Astrocyte of the hippocampus (primary cell): ENCODE data around the gene MUC4.
"Not testable (repeated sequence)": the region's sequence is repeated elsewhere in the genome, so short reads cannot be mapped to it uniquely, and the experiment has no call there.

ENCODE experiments used
- DNase-seq: peaks from one replicate; pipeline ENCODE4 v3.0.0; 2011; ENCODE audit warnings: low read depth, low spot score

The MUC4 gene

DNA sequence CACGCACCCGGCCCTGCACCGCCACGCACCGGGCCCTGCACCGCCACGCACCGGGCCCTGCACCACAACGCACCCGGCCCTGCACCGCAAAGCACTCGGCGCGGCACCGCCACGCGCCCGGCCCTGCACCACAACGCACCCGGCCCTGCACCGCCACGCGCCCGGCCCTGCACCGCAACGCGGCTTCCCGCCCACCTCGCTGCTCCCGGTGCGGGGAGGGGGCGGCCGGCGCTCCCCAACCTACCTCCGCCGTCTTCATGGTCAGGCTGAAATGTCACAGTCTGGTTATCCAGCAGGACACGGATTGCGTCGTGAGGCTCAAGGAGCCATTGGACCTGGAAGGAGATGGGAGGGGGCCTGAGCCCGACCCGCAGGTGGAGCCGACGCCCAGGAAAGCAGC is 49.1 kb downstream of the MUC4 start:
- DNase-seq = no peak

- no peak for DNase-seq
Measured at GRCh38 chr3:195762249-195762585, 49.5 kb downstream of the MUC4 start.

GRCh38 chr3:195761567-195762248 is 50.0 kb downstream of the MUC4 start:
- no peak for DNase-seq

GRCh38 chr3:195761123-195761566 is 50.6 kb downstream of the MUC4 start:
- DNase-seq = no peak

GRCh38 chr3:195760345-195761122 is 51.2 kb downstream of the MUC4 start:
- DNase-seq = no peak

DNA sequence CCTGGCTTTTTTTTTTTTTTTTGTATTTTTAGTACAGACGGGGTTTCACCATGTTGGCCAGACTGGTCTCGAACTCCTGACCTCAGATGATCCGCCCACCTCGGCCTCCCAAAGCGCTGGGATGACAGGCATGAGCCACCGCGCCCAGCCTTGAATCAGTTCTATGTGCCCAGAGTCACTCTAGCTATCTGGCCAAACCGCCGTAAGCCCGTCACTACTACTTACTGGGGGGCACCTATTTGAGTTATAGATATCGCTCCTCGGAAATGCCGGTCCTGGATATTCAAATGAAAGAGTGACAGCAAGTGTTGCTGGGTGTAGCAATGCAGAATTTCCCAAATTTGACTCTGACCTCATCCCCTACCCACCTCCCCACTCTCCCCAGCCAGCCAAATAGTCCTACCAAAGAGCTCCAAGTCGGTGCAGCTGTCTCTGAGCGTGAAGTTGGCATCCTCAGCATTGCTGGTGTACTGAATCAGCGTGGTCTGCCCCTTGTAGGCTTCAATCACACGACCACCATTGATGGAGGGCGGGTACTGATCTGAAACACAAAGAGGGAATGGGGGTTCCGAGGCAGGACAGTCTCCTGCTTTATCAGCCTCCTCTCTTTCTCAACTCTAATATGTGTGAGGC is 52.9 kb downstream of the MUC4 start:
- no peak for DNase-seq

- DNase-seq = no peak
Measured at GRCh38 chr3:195757827-195758226, 53.9 kb downstream of the MUC4 start.

- DNase-seq = no peak
Measured at GRCh38 chr3:195757438-195757770, 54.3 kb downstream of the MUC4 start.

- DNase-seq = no peak
Measured at GRCh38 chr3:195755791-195756676, 55.7 kb downstream of the MUC4 start.

GRCh38 chr3:195755391-195755790 is 56.3 kb downstream of the MUC4 start:
- no peak for DNase-seq

GRCh38 chr3:195754906-195755305 is 56.8 kb downstream of the MUC4 start:
- DNase-seq = no peak

- DNase-seq = no peak
Measured at GRCh38 chr3:195754141-195754540, 57.6 kb downstream of the MUC4 start.

GRCh38 chr3:195753581-195753980 is 58.1 kb downstream of the MUC4 start:
- no peak for DNase-seq

DNA sequence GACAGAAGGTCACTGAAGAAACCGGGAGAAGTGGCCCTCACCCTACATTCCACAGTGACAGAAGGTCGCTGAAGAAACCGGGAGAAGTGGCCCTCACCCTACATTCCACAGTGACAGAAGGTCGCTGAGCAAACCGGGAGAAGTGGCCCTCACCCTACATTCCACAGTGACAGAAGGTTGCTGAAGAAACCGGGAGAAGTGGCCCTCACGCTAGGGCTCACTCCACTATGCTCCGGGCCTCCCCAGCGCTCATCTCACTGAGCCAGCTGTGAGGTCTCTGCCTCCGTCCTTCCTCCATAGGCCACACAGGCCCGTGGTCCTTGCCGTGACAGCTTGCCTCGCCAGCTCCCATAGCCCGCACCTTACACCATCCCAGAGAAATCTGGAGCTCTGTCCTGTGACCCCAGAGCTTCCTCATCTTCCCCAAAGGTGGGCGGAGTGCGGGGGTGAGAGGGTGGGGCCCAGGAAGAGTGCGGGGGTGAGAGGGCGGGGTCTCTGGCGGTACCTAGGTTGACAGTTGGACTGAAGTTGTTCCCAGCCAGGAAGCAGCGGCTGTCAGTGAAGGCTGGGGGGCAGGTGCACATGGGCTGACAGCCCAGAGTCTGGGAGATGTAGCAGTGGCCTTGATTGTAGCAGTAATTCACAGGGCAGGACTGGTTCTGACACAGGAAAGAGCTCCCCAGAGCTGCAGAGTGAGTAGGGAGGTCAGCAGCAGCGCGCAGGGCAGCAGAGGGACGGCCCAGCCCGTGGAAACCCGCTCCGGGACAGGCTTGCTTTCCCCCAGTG is 59.0 kb downstream of the MUC4 start:
- DNase-seq = no peak

GRCh38 chr3:195752066-195752465 is 59.7 kb downstream of the MUC4 start:
- DNase-seq = no peak

GRCh38 chr3:195751560-195751959 is 60.2 kb downstream of the MUC4 start:
- no peak for DNase-seq

GRCh38 chr3:195750797-195751520 is 60.8 kb downstream of the MUC4 start:
- DNase-seq = no peak

- DNase-seq = not testable (repeated sequence)
Measured at GRCh38 chr3:195749101-195749500, 62.6 kb downstream of the MUC4 start.

DNA sequence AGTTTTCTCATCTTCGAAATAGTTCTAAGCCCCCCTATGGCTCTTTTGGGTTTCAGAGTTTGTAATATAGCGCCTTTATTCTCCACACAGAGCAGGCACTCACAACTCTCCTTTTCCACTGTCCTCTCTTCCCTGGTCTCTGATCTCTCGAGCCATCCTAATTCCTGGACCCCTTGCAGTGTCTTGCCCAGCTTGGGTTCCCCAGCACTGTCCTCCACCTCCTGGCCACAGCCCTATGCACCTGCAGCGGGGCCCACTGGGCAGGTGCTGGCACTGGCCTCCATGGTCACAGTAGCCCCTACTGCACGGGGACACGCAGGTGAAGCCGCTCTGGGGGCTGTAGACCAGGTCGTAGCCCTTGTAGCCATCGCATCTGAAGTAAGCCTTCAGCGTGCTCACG is 63.1 kb downstream of the MUC4 start:
- DNase-seq = no peak

DNA sequence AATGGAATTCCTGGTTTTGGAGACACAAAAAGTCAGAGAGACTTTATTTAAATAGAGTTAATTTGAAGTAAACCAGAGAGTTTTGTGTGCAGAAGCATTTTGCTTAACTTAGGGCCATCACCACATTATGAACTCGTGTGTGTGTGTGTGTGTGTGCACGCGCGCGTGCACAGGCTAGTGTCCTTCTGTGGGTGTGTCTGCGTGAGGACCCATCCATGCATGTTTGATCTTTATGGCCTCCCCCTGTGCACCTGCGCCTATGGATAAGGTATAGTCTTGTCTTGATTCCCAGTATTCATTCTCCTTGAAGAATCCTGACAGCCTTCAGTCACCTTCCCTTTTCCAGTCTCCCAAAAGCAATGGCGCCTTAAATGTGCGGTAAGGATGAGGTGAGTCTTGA is 65.0 kb downstream of the MUC4 start:
- DNase-seq = no peak

DNA sequence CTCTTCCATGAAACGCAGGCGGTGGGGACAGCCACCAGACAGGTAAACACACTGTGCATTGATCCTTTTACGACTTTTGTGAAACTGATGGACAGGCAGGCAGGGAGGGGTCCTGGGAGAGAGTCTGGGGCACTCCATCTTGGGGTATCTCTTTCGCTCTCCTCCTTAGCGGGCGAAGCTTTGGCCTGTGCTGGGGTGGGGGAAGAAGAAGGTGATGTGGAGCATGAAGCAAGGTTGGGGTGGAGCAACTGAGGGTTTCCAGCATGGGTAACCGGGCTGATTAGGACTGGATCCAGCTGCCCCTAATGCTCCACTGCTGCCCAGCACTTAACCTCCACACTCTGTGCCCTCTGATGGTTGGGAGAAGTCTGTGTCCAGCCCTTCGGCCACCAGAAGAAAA is 65.4 kb downstream of the MUC4 start:
- no peak for DNase-seq
